ENCODE measurements around the gene CRHR1. TPM values are rescaled to one million over a fixed set of nuclear protein-coding genes. Genes with fewer than 3 reads are reported as not detected.
A peak's percentile ranks its signal among the peaks of the same experiment; 100 is the strongest.

CRHR1 gene
- total RNA-seq, 1 experiment from 2014 or later, result not detected

- TF ChIP-seq, protein P1, sequence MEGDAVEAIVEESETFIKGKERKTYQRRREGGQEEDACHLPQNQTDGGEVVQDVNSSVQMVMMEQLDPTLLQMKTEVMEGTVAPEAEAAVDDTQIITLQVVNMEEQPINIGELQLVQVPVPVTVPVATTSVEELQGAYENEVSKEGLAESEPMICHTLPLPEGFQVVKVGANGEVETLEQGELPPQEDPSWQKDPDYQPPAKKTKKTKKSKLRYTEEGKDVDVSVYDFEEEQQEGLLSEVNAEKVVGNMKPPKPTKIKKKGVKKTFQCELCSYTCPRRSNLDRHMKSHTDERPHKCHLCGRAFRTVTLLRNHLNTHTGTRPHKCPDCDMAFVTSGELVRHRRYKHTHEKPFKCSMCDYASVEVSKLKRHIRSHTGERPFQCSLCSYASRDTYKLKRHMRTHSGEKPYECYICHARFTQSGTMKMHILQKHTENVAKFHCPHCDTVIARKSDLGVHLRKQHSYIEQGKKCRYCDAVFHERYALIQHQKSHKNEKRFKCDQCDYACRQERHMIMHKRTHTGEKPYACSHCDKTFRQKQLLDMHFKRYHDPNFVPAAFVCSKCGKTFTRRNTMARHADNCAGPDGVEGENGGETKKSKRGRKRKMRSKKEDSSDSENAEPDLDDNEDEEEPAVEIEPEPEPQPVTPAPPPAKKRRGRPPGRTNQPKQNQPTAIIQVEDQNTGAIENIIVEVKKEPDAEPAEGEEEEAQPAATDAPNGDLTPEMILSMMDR (conservative IDR thresholded peaks at IDR 0.05), result peak; percentile 40; the same call in 1 of the 2 replicates
- TF ChIP-seq EZH2 (IDR thresholded peaks at IDR 0.05; ENCODE audit: low read depth), result no peak
- no TSS peak for BruUV-seq (replicated peaks)
- Histone ChIP-seq H4K20me1 (ENCODE audit: insufficient read depth) (no peaks in the 10 kb centered on the region), H2AFZ (no peak overlapping the region), H3K27ac (no peak overlapping the region), H3K27me3 (ENCODE audit: insufficient read depth, low read depth) (peaks cover 80% of the 10 kb centered on the region), H3K9me3 (ENCODE audit: insufficient read depth, low read depth) (no peaks in the 10 kb centered on the region), H3K79me2 (ENCODE audit: low read depth) (no peaks in the 10 kb centered on the region), H3K4me3 (no peak overlapping the region), H3K9me2 (ENCODE audit: insufficient read depth) (no peaks in the 10 kb centered on the region), H3K4me2 (no peak overlapping the region), H3K4me1 (replicated peaks; ENCODE audit: insufficient read depth) (no peaks in the 10 kb centered on the region), H3F3A (ENCODE audit: insufficient read depth, low read depth) (no peaks in the 10 kb centered on the region), H3K36me3 (ENCODE audit: low read depth) (no peaks in the 10 kb centered on the region)
- intact Hi-C loops (cut with micrococcal nuclease; ENCODE audit: unreplicated experiment), result no loop called here
- DNase-seq, result peak in 1 of 2 experiments; percentile 17
- ChIA-PET POLR2A (ENCODE audit: unreplicated experiment) (interaction anchor here (0.6 kb wide), 2 partner anchors 109 to 187 kb away, joined by 4 to 7 read pairs; no protein-coding TSS in a partner anchor), CTCF (interaction anchor here (1.0 kb wide), 1 partner anchor 189 kb away, joined by 3 read pairs; no protein-coding TSS in a partner anchor)
Measured at GRCh38 chr17:45828582-45829133, 44.5 kb downstream of the CRHR1 start.

GRCh38 chr17:45833920-45834319 is 49.8 kb downstream of the CRHR1 start:
- BruUV-seq (replicated peaks), result no TSS peak
- POLR2A ChIA-PET (ENCODE audit: unreplicated experiment), result no interaction called here
- no peaks in the 10 kb centered on the region for H4K20me1 ChIP-seq (ENCODE audit: insufficient read depth)
- TF ChIP-seq, protein P1 (conservative IDR thresholded peaks at IDR 0.05), result no peak
- no peak for TF ChIP-seq EZH2 (IDR thresholded peaks at IDR 0.05; ENCODE audit: low read depth)
- peaks cover 79% of the 10 kb centered on the region for H3K27me3 ChIP-seq (ENCODE audit: insufficient read depth, low read depth)
- no peaks in the 10 kb centered on the region for H3K9me3 ChIP-seq (ENCODE audit: insufficient read depth, low read depth)
- H2AFZ ChIP-seq, result no peak overlapping the region
- no peaks in the 10 kb centered on the region for H3K9me2 ChIP-seq (ENCODE audit: insufficient read depth)
- CTCF ChIA-PET, result interaction anchor here (0.6 kb wide), 1 partner anchor 18 kb away, joined by 4 read pairs; no protein-coding TSS in a partner anchor
- no peaks in the 10 kb centered on the region for H3F3A ChIP-seq (ENCODE audit: insufficient read depth, low read depth)
- no peak overlapping the region for H3K27ac ChIP-seq
- no peak for DNase-seq
- intact Hi-C loops (cut with micrococcal nuclease; ENCODE audit: unreplicated experiment), result loop anchor here (5.0 to 10.0 kb wide), 2 partner anchors 409 to 437 kb away; no protein-coding TSS in a partner anchor
- no peaks in the 10 kb centered on the region for H3K36me3 ChIP-seq (ENCODE audit: low read depth)
- no peak overlapping the region for H3K4me3 ChIP-seq
- no peaks in the 10 kb centered on the region for H3K79me2 ChIP-seq (ENCODE audit: low read depth)
- H3K4me2 ChIP-seq, result no peak overlapping the region
- no peaks in the 10 kb centered on the region for H3K4me1 ChIP-seq (replicated peaks; ENCODE audit: insufficient read depth)

GRCh38 chr17:45834471-45835396 is 50.6 kb downstream of the CRHR1 start:
- intact Hi-C loops (cut with micrococcal nuclease; ENCODE audit: unreplicated experiment), result loop anchor here (5.0 to 10.0 kb wide), 2 partner anchors 410 to 437 kb away; no protein-coding TSS in a partner anchor
- Histone ChIP-seq H3K79me2 (ENCODE audit: low read depth) (no peaks in the 10 kb centered on the region), H3K27ac (no peak overlapping the region), H2AFZ (no peak overlapping the region), H3K27me3 (ENCODE audit: insufficient read depth, low read depth) (peaks cover 79% of the 10 kb centered on the region), H3K9me3 (ENCODE audit: insufficient read depth, low read depth) (no peaks in the 10 kb centered on the region), H3K4me2 (no peak overlapping the region), H3K36me3 (ENCODE audit: low read depth) (no peaks in the 10 kb centered on the region), H3K4me1 (replicated peaks; ENCODE audit: insufficient read depth) (no peaks in the 10 kb centered on the region), H3K4me3 (no peak overlapping the region), H3K9me2 (ENCODE audit: insufficient read depth) (no peaks in the 10 kb centered on the region), H3F3A (ENCODE audit: insufficient read depth, low read depth) (no peaks in the 10 kb centered on the region), H4K20me1 (ENCODE audit: insufficient read depth) (no peaks in the 10 kb centered on the region)
- ChIA-PET CTCF (interaction anchor here (0.6 kb wide), 1 partner anchor 169 kb away, joined by 3 read pairs; no protein-coding TSS in a partner anchor), POLR2A (ENCODE audit: unreplicated experiment) (no interaction called here)
- no TSS peak for BruUV-seq (replicated peaks)
- TF ChIP-seq, protein P1 (conservative IDR thresholded peaks at IDR 0.05), result no peak
- no peak for TF ChIP-seq EZH2 (IDR thresholded peaks at IDR 0.05; ENCODE audit: low read depth)
- DNase-seq, result peak; percentile 32 to 52
